GM12878 (cell line): ENCODE results near the gene TWF1. TPM values are rescaled to one million over a fixed set of nuclear protein-coding genes. Genes with fewer than 3 reads are reported as not detected.
A peak's percentile ranks its signal among the peaks of the same experiment; 100 is the strongest.

Source experiments
- E2F4 ChIP-seq: IDR thresholded peaks from 2 replicates; pipeline ENCODE4 v1.6.1; 2012; ENCODE audit warnings: low read depth, low read length, improper control_type of control experiment
- HCFC1 ChIP-seq: fragments of 150-350 bp; IDR thresholded peaks from 2 replicates; pipeline ENCODE4 v1.6.1; 2014; ENCODE audit warnings: low read length
- HDAC6 ChIP-seq: fragments of 200-600 bp; sonication (generic); IDR thresholded peaks from one replicate; pipeline ENCODE4 v1.8.0; 2017; ENCODE audit warnings: antibody characterized with exemption; ENCODE audit not compliant: unreplicated experiment
- IKZF1 ChIP-seq: fragments of 450-650 bp; conservative IDR thresholded peaks from 2 replicates; pipeline ENCODE4 v1.6.1; 2017; ENCODE audit warnings: antibody characterized with exemption, mild to moderate bottlenecking
- MEF2A ChIP-seq: IDR thresholded peaks from 2 replicates; pipeline ENCODE4 v1.6.1; 2011; ENCODE audit warnings: low read depth, mild to moderate bottlenecking, low read length, moderate library complexity; ENCODE audit not compliant: insufficient read depth
- NR2F1 ChIP-seq: fragments of 450-650 bp; conservative IDR thresholded peaks from 2 replicates; pipeline ENCODE4 v1.6.1; 2017; ENCODE audit warnings: mild to moderate bottlenecking
- NRF1 ChIP-seq: conservative IDR thresholded peaks from 2 replicates; pipeline ENCODE4 v1.6.1; 2011; ENCODE audit warnings: mild to moderate bottlenecking, low read depth, low read length, improper control_type of control experiment
- PAX5 ChIP-seq: IDR thresholded peaks from 2 replicates; pipeline ENCODE4 v1.6.1; 2011; ENCODE audit warnings: low read depth, low read length, borderline replicate concordance
- PKNOX1 ChIP-seq: fragments of 450-650 bp; IDR thresholded peaks from 2 replicates; pipeline ENCODE4 v1.6.1; 2016; ENCODE audit warnings: mild to moderate bottlenecking
- POU2F2 ChIP-seq: IDR thresholded peaks from 3 replicates; pipeline ENCODE4 v1.6.1; 2011; ENCODE audit warnings: low read depth, mild to moderate bottlenecking, low read length, borderline replicate concordance
- RAD21 ChIP-seq: IDR thresholded peaks from 2 replicates; pipeline ENCODE4 v1.6.1; 2011; ENCODE audit warnings: mild to moderate bottlenecking, low read depth, low read length, moderate library complexity; ENCODE audit not compliant: insufficient read depth
- RAD51 ChIP-seq: fragments of 450-650 bp; IDR thresholded peaks from 2 replicates; pipeline ENCODE4 v1.6.1; 2016; ENCODE audit warnings: moderate library complexity, mild to moderate bottlenecking, inconsistent platforms
- RELB ChIP-seq: fragments of 450-650 bp; IDR thresholded peaks from 2 replicates; pipeline ENCODE4 v1.6.1; 2017; ENCODE audit warnings: low read depth, mild to moderate bottlenecking, moderate library complexity
- RUNX3 ChIP-seq: IDR thresholded peaks from 2 replicates; pipeline ENCODE4 v1.6.1; 2012; ENCODE audit warnings: low read length, inconsistent platforms
- SPI1 ChIP-seq: IDR thresholded peaks from 2 replicates; pipeline ENCODE4 v1.6.1; 2011; ENCODE audit warnings: low read depth, mild to moderate bottlenecking, low read length, moderate library complexity, borderline replicate concordance; ENCODE audit not compliant: insufficient read depth
- ZNF217 ChIP-seq: fragments of 450-650 bp; IDR thresholded peaks from 2 replicates; pipeline ENCODE4 v1.6.1; 2017; ENCODE audit warnings: antibody characterized with exemption, mild to moderate bottlenecking
- polyA plus RNA-seq, 11 experiments: library from polyadenylated mRNA; depleted of rRNA in 4 of 11; unstranded in 6 of 11; stranded (reverse) in 5 of 11; fragments of >200 nt; fragmentation: Nextera tagmentation in 4 of 11; fragmentation: Illumina TruSeq in 1 of 11; extraction: Ambion mirVana in 4 of 11; extraction: Trizol in 1 of 11; gene quantifications; 1 replicate in 1 of 11; 2 replicates in 10 of 11; pipeline versions ENCODE4 v1.2.1 to v1.2.3, GENCODE V29; 2011 to 2016; ENCODE audit warnings: inconsistent platforms in 2 of 11, missing spikeins in 2 of 11, low read depth in 1 of 11
- total RNA-seq, 4 experiments: library from RNA; depleted of rRNA in 3 of 4; stranded (reverse); fragments of >200 nt in 3 of 4; fragmentation: Illumina TruSeq in 1 of 4; extraction: Trizol in 1 of 4; gene quantifications; 2 replicates each; pipeline versions ENCODE4 v1.2.1 to v1.2.3, GENCODE V29; 2013 to 2021
- TF ChIP-seq, protein P1 (sequence below): fragments of 450-650 bp; IDR thresholded peaks from 2 replicates; pipeline ENCODE4 v1.6.1; 2017; ENCODE audit warnings: mild to moderate bottlenecking, moderate library complexity
- TF ChIP-seq, protein P2 (sequence below), 3 experiments: IDR thresholded peaks in 2 of 3; conservative IDR thresholded peaks in 1 of 3; 2 replicates each; pipeline ENCODE4 v1.5.1; 2011; ENCODE audit warnings: low read depth in 3 of 3, low read length in 3 of 3, mild to moderate bottlenecking in 3 of 3, control low read depth in 2 of 3, moderate library complexity in 2 of 3, inconsistent platforms in 1 of 3, mixed read lengths in 1 of 3; ENCODE audit not compliant: control insufficient read depth in 2 of 3, insufficient read depth in 1 of 3; ENCODE audit errors: extremely low read depth in 1 of 3

Gene TWF1
- total and polyA plus RNA-seq, 10 of the 15 experiments (the other 5 are each of a cell fraction or from before 2014, with no cell fraction given) = 8.7 to 23.5 (median 18.4) TPM

DNA sequence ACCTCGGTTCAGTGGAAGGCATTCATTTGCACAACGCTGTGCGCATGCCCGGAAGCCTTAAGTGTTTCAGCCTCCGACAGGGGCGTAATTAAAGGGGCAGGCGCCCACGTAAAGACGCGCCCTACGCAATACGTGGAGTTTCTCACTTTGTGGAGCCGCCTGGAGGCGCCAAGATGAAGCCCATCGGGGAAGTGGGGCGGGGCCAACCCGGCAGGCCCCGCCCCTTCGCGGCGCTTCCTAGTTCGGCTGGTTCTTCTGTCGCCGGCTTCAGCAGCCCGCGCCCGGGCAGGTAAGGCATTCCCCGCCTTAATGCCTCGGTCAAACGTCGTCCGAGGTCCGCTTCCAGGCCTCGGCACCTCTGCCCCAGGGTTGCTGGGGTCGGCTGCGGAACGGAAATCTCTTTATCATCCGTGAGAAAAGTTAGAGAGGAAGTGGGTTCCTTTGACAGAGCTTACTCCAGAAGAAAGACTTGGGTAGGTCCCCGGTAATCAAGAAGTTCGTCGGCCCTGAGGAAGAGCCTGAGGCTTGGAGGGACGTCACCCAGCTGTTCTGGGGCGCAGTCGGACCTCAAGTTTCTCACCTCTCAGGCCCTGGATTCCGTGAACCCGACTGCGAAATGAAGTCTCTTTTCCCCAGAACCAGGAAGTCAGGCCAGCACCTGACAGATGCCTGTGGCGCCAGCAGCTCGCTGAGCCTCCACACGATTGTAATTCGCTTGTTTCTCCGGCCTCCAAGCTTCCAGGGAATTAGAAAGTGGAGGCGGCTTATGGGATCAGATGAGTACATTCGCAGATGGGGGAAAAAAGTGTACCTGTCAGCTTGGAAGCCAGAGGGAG, 47.2 kb downstream of the TWF1 start, which contains the start of the genes IRAK4 and PUS7L (continued):
- TF ChIP-seq, protein P1, sequence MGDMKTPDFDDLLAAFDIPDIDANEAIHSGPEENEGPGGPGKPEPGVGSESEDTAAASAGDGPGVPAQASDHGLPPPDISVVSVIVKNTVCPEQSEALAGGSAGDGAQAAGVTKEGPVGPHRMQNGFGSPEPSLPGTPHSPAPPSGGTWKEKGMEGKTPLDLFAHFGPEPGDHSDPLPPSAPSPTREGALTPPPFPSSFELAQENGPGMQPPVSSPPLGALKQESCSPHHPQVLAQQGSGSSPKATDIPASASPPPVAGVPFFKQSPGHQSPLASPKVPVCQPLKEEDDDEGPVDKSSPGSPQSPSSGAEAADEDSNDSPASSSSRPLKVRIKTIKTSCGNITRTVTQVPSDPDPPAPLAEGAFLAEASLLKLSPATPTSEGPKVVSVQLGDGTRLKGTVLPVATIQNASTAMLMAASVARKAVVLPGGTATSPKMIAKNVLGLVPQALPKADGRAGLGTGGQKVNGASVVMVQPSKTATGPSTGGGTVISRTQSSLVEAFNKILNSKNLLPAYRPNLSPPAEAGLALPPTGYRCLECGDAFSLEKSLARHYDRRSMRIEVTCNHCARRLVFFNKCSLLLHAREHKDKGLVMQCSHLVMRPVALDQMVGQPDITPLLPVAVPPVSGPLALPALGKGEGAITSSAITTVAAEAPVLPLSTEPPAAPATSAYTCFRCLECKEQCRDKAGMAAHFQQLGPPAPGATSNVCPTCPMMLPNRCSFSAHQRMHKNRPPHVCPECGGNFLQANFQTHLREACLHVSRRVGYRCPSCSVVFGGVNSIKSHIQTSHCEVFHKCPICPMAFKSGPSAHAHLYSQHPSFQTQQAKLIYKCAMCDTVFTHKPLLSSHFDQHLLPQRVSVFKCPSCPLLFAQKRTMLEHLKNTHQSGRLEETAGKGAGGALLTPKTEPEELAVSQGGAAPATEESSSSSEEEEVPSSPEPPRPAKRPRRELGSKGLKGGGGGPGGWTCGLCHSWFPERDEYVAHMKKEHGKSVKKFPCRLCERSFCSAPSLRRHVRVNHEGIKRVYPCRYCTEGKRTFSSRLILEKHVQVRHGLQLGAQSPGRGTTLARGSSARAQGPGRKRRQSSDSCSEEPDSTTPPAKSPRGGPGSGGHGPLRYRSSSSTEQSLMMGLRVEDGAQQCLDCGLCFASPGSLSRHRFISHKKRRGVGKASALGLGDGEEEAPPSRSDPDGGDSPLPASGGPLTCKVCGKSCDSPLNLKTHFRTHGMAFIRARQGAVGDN = peak; percentile 13
- peak; percentile 66 for TF ChIP-seq NRF1
- TF ChIP-seq PKNOX1 = 0 out of 2 replicates have a peak, but pooled peaks have one; percentile 38
- TF ChIP-seq IKZF1 = peak; percentile 65; the same call in 1 of the 2 replicates
- TF ChIP-seq PAX5 = 0 out of 2 replicates have a peak, but pooled peaks have one; percentile 8
- 0 out of 2 replicates have a peak, but pooled peaks have one; percentile 41 for TF ChIP-seq NR2F1
- peak; percentile 39; the same call in 1 of the 2 replicates for TF ChIP-seq RAD51
- TF ChIP-seq SPI1 = peak; percentile 73
- 0 out of 2 replicates have a peak, but pooled peaks have one; percentile 17 for TF ChIP-seq HCFC1
- TF ChIP-seq RELB = 0 out of 2 replicates have a peak, but pooled peaks have one; percentile 24
- TF ChIP-seq E2F4 = peak; percentile 53; the same call in 1 of the 2 replicates
- no peak for TF ChIP-seq ZNF217
- TF ChIP-seq POU2F2 = peak; percentile 50; the same call in 1 of the 3 replicates
- no peak for TF ChIP-seq HDAC6
- no peak for TF ChIP-seq MEF2A
- TF ChIP-seq, protein P2, sequence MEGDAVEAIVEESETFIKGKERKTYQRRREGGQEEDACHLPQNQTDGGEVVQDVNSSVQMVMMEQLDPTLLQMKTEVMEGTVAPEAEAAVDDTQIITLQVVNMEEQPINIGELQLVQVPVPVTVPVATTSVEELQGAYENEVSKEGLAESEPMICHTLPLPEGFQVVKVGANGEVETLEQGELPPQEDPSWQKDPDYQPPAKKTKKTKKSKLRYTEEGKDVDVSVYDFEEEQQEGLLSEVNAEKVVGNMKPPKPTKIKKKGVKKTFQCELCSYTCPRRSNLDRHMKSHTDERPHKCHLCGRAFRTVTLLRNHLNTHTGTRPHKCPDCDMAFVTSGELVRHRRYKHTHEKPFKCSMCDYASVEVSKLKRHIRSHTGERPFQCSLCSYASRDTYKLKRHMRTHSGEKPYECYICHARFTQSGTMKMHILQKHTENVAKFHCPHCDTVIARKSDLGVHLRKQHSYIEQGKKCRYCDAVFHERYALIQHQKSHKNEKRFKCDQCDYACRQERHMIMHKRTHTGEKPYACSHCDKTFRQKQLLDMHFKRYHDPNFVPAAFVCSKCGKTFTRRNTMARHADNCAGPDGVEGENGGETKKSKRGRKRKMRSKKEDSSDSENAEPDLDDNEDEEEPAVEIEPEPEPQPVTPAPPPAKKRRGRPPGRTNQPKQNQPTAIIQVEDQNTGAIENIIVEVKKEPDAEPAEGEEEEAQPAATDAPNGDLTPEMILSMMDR (IDR thresholded peaks at IDR 0.05 in 2 of 3, conservative IDR thresholded peaks at IDR 0.05 in 1 of 3; ENCODE audit: control insufficient read depth in 2 of 3, extremely low read depth in 1 of 3, insufficient read depth in 1 of 3, low read depth in 3 of 3, low read length in 3 of 3) = peak; percentile 39 to 77 (median 56); a peak in 5 of 6 replicates
- TF ChIP-seq RUNX3 = peak; percentile 10; the same call in 1 of the 2 replicates
- peak; percentile 43; the same call in 1 of the 2 replicates for TF ChIP-seq RAD21
